Right lobe of liver (tissue), 6 donors: ENCODE results near the gene RNF208. TPM values are rescaled to one million over a fixed set of nuclear protein-coding genes. Genes with fewer than 3 reads are reported as not detected.

Experiments
- ATAC-seq, 4 donors: fragments of 200-7000 bp; cut with Tn5 transposase; one replicate each; pipeline ENCODE4 v1.9.1; 2020; ENCODE audit warnings: mild to moderate bottlenecking in 4 of 4, moderate library complexity in 4 of 4
- DNase-seq, 3 donors: peaks; one replicate each; pipeline ENCODE4 v3.0.0-alpha.2; 2020
- H3K27ac ChIP-seq, 3 donors: fragments of 200-600 bp; one replicate each; pipeline ENCODE4 v1.8.0; 2022
- H3K27me3 ChIP-seq, 2 donors: fragments of 200-600 bp; one replicate each; pipeline ENCODE4 v1.8.0; 2022
- H3K36me3 ChIP-seq, 4 donors: fragments of 200-600 bp; sonication (generic) in 1 of 4; one replicate each; pipeline versions ENCODE4 v1.5.1 to v1.8.0; 2017 to 2022; ENCODE audit warnings: control low read depth in 1 of 4
- H3K4me1 ChIP-seq, 4 donors: fragments of 200-600 bp; sonication (generic) in 1 of 4; one replicate each; pipeline versions ENCODE4 v1.5.1 to v1.8.0; 2017 to 2022; ENCODE audit warnings: control low read depth in 1 of 4
- H3K4me3 ChIP-seq, 3 donors: fragments of 200-600 bp; one replicate each; pipeline ENCODE4 v1.8.0; 2022
- H3K9me3 ChIP-seq, 4 donors: fragments of 200-600 bp; sonication (generic) in 1 of 4; one replicate each; pipeline versions ENCODE4 v1.5.1 to v1.8.0; 2017 to 2022; ENCODE audit warnings: control low read depth in 1 of 4
- POLR2A ChIP-seq: fragments of 450-650 bp; IDR thresholded peaks from one replicate; pipeline ENCODE4 v1.6.1; 2017; ENCODE audit warnings: antibody characterized with exemption, mild to moderate bottlenecking
- WGBS: methylation state at CpG from one replicate; pipeline ENCODE4 v1.1.6; 2018; ENCODE audit warnings: low coverage, low lambda C conversion rate; ENCODE audit not compliant: insufficient coverage; ENCODE audit errors: missing lambda C conversion rate; 5-methylcytosine and 5-hydroxymethylcytosine counted together
- intact Hi-C, 2 donors: fragments of 100-400 bp; cut with DNase I; formaldehyde crosslinking; loops; one replicate each; pipeline versions ENCODE4 v1.11.2 to v1.14.1; 2022
- total RNA-seq, 6 experiments: library from RNA; depleted of rRNA in 2 of 6; stranded (reverse); fragments of >200 nt in 2 of 6; fragmentation: NEBNext Ultra II Directional in 3 of 6; extraction: Animal tissue kit (Norgen Biotek cat#: 25700) in 3 of 6; gene quantifications; one replicate each; pipeline versions ENCODE4 v1.1.0 to v1.2.4, GENCODE V29; 2016 to 2023
- TF ChIP-seq, protein P1 (sequence below), 4 donors: fragments of 200-600 bp in 3 of 4; fragments of 450-650 bp in 1 of 4; IDR thresholded peaks; one replicate each; pipeline versions ENCODE4 v1.5.1 to v1.8.0; 2016 to 2022; ENCODE audit warnings: antibody characterized with exemption in 4 of 4, mild to moderate bottlenecking in 2 of 4
- donor health status: DM: no; HTN: yes; CAD: no.
- donor health status: DM: no; HTN: no; CAD: no.
- donor health status: DM: no; HTN: no; CAD: no.
- donor health status: DM: no; HTN: yes; CAD: no.
- donor health status: DM: no; HTN: yes; CAD: no.

Gene RNF208
- total RNA-seq, 6 experiments from 2014 or later, result 3.5 to 12.2 (median 4.5) TPM

DNA sequence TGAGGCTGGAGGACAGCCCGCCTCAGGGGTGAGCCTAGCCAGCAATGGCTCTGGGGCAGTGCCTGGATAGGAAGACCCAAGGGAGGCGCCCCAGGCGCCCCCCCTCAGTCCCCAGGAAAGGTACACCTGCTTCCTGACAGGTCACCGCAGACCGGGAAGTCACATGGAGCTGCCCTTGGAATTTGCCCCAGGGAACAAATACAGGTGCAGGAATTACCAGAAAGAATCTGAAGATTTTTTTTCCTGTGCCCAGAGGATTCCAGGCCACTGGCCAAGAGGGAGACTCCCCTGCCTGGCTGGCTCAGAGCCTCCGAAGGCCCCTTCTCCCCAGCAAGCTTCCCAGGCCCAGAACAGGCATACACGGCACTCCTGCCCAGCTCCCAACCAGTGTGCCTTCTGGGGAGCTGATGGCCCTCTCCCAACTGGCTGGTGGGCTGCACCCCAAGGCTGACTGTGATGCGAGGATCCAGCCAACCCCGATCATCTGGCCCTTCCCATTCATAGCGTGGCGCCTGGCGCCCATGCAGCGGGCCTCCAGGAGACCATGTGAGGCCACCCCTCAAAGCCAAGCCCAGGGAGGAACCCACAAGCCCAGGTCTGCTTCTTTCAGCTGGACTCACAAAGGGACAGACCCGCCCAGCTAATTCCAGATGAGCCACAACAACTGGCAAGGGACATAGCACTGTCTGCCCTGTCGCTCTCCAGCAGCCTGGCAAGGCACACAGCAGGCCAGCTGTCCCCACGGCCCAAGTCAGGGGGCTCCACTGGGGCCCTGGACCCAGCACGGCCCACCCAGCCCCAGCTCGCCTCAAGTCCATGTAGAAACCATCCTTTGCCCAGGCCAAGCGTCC, 23.8 kb downstream of the RNF208 start:
- TF ChIP-seq, protein P1, sequence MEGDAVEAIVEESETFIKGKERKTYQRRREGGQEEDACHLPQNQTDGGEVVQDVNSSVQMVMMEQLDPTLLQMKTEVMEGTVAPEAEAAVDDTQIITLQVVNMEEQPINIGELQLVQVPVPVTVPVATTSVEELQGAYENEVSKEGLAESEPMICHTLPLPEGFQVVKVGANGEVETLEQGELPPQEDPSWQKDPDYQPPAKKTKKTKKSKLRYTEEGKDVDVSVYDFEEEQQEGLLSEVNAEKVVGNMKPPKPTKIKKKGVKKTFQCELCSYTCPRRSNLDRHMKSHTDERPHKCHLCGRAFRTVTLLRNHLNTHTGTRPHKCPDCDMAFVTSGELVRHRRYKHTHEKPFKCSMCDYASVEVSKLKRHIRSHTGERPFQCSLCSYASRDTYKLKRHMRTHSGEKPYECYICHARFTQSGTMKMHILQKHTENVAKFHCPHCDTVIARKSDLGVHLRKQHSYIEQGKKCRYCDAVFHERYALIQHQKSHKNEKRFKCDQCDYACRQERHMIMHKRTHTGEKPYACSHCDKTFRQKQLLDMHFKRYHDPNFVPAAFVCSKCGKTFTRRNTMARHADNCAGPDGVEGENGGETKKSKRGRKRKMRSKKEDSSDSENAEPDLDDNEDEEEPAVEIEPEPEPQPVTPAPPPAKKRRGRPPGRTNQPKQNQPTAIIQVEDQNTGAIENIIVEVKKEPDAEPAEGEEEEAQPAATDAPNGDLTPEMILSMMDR (IDR thresholded peaks at IDR 0.05), result no peak
- peak; percentile 18 for TF ChIP-seq POLR2A
- Histone ChIP-seq H3K36me3 (no peaks in the 10 kb centered on the region), H3K9me3 (no peaks in the 10 kb centered on the region), H3K4me1 (peaks cover 0 to 75% (median 27%) of the 10 kb centered on the region in 4 donors), H3K27me3 (no peaks in the 10 kb centered on the region), H3K4me3 (peak overlapping the region; percentile 54 to 73 (median 57)), H3K27ac (peak overlapping the region; percentile 56 to 72 (median 71))
- ATAC-seq, result peak; percentile 2 to 38 (median 13)
- peak; percentile 78 to 79 (median 78) for DNase-seq
- intact Hi-C loops, result no loop called here
- 33% methylated on average over 1 of the region's 19 CpGs for WGBS

DNA sequence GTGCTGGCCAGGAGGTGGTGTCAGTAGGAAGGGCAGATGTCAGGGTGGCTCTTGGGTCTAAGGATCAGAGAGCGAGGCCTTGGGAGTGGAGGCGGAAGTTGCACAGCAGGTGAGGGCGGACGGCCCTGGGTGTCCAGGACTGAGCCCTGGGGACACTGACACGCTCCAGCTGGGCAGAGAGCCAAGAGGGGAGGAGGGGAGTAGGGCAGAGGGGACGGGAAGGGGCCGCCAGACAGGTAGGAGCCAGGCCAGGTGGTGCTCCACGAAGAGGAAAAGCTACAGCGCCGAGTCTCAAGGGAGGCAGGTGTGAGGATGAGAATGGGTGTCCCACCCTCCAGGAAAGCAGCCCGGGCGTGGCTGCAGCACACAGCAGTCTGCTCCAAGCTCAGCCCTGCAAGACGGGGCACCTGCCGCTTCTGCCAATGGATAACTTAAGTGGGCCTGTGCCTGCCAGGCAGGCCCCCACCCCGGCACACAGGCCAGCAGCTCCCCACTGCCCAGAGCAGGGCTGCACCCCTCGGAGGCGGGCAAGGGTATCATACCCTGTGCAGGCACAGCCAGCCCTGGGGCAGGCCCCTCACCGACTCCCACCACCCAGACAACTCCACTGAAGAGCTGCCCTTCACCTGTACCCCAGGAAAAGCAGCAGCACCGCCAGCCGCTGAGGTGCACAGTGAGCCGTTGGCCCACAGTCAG, 26.4 kb downstream of the RNF208 start:
- Histone ChIP-seq H3K27me3 (no peaks in the 10 kb centered on the region), H3K9me3 (no peaks in the 10 kb centered on the region), H3K4me3 (peak overlapping the region; percentile 7 to 57 (median 19)), H3K36me3 (peaks cover 0 to under 1% (median 0%) of the 10 kb centered on the region in 4 donors), H3K4me1 (peaks cover 0 to 53% (median 19%) of the 10 kb centered on the region in 4 donors), H3K27ac (peak overlapping the region in 1 of 3 donors; percentile 71)
- TF ChIP-seq POLR2A, result no peak
- TF ChIP-seq, protein P1 (IDR thresholded peaks at IDR 0.05), result no peak
- ATAC-seq (peak in 3 of 4 donors; percentile 2 to 12 (median 10)), DNase-seq (peak in 2 of 3 donors; percentile 72 to 74)
- WGBS, result 27% methylated on average over 6 of the region's 21 CpGs
- intact Hi-C loops, result no loop called here

DNA sequence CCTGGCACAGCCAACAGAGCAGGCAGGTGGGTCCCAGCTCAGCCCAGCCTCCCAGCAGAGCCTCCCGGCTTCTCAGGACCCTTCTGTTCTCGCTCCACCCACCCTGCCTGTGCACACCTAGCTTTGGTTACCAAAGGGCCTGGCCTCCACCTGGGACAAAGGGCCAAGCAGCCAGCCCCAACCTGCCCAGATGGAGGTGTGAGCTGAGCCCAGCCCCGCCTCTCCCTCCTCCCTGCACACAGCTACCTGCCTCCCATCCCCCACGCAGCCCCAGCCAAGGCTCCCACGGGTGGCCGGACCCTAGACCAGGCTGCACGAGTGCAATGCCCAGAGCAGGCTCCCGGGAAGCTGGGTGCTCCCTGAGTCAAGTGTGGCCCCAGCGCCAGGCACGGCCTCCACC, 27.1 kb downstream of the RNF208 start:
- Histone ChIP-seq H3K9me3 (no peaks in the 10 kb centered on the region), H3K4me3 (peak overlapping the region; percentile 4 to 19 (median 7)), H3K4me1 (peaks cover 0 to 59% (median 23%) of the 10 kb centered on the region in 4 donors), H3K27ac (peak overlapping the region in 1 of 3 donors; percentile 55), H3K36me3 (peaks cover 0 to 9% (median 0%) of the 10 kb centered on the region in 4 donors), H3K27me3 (no peaks in the 10 kb centered on the region)
- DNase-seq, result no peak
- intact Hi-C loops, result no loop called here
- peak in 2 of 4 donors; percentile 1 to 5 for ATAC-seq
- WGBS, result 48% methylated on average over 7 of the region's 10 CpGs
- no peak for TF ChIP-seq POLR2A
- TF ChIP-seq, protein P1 (IDR thresholded peaks at IDR 0.05), result no peak

DNA sequence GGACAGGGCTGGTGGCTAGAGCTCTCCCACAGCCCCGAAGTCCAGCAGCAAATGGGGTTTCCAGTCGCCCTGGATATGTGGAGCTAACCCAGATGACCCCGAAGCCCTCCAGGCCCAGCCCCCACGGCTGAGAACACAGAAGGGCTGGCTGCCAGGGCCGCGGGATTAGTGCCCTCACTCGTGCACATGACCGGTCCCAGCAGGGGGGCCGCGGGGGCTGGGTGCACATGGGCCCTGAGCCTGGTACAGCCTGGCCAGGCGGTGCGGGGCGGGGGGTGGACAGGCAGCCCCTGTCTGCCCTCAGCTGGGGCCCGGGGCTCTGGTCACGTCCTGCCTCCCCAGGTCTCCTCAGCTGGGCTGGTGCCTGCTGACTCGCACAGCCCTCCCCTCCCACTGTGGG, 27.7 kb downstream of the RNF208 start:
- intact Hi-C loops, result no loop called here
- peak in 2 of 4 donors; percentile 30 to 32 for ATAC-seq

More for the DNA sequence above, 27.7 kb downstream of the RNF208 start:
- peak in 2 of 3 donors; percentile 77 to 78 for DNase-seq
- H3K27ac ChIP-seq, result peak overlapping the region in 1 of 3 donors; percentile 55
- peaks cover 0 to 10% (median 0%) of the 10 kb centered on the region in 4 donors for H3K36me3 ChIP-seq
- H3K4me1 ChIP-seq, result peaks cover 0 to 62% (median 25%) of the 10 kb centered on the region in 4 donors
- 26% methylated on average over 7 of the region's 16 CpGs for WGBS
- H3K27me3 ChIP-seq, result no peaks in the 10 kb centered on the region
- TF ChIP-seq, protein P1 (IDR thresholded peaks at IDR 0.05), result no peak
- TF ChIP-seq POLR2A, result no peak
- H3K9me3 ChIP-seq, result no peaks in the 10 kb centered on the region
- peak overlapping the region in 2 of 3 donors; percentile 4 for H3K4me3 ChIP-seq
